Upper lobe of right lung (tissue), 1 donor: ENCODE results near the gene DUSP14. TPM values are rescaled to one million over a fixed set of nuclear protein-coding genes. Genes with fewer than 3 reads are reported as not detected.

ENCODE experiments used
- ATAC-seq: fragments of 200-7000 bp; cut with Tn5 transposase; one replicate; pipeline ENCODE4 v1.9.1; 2020; ENCODE audit warnings: mild to moderate bottlenecking, moderate library complexity
- DNase-seq: peaks from one replicate; pipeline ENCODE4 v3.0.0-alpha.2; 2020
- H3K27ac ChIP-seq: fragments of 200-600 bp; one replicate; pipeline ENCODE4 v1.8.0; 2022
- H3K27me3 ChIP-seq: fragments of 200-600 bp; one replicate; pipeline ENCODE4 v1.8.0; 2022; ENCODE audit warnings: mild to moderate bottlenecking
- H3K36me3 ChIP-seq: fragments of 200-600 bp; one replicate; pipeline ENCODE4 v1.8.0; 2022
- H3K4me1 ChIP-seq: fragments of 200-600 bp; one replicate; pipeline ENCODE4 v1.8.0; 2022
- H3K4me3 ChIP-seq: fragments of 200-600 bp; one replicate; pipeline ENCODE4 v1.8.0; 2022; ENCODE audit warnings: mild to moderate bottlenecking
- H3K9me3 ChIP-seq: fragments of 200-600 bp; one replicate; pipeline ENCODE4 v1.8.0; 2022
- CTCF ChIP-seq: fragments of 200-600 bp; IDR thresholded peaks from one replicate; pipeline ENCODE4 v1.8.0; 2022; ENCODE audit warnings: antibody characterized with exemption
- intact Hi-C: fragments of 100-400 bp; cut with DNase I; formaldehyde crosslinking; loops from one replicate; pipeline ENCODE4 v1.11.0; 2022
- total RNA-seq: library from RNA; stranded (reverse); fragmentation: NEBNext Ultra II Directional; extraction: Animal tissue kit (Norgen Biotek cat#: 25700); gene quantifications from one replicate; pipeline ENCODE4 v1.2.1, GENCODE V29; 2021
- donor health status: DM: no; HTN: yes; CAD: no; lungs with severe emphysema.

DUSP14 gene
- total RNA-seq, 1 donor from 2014 or later = 9.0 TPM

- no peak for TF ChIP-seq CTCF
- H3K4me1 ChIP-seq = peaks cover 5% of the 10 kb centered on the region
These were observed 9.3 kb upstream of the DUSP14 start for GRCh38 chr17:37480427-37480826.

DNA sequence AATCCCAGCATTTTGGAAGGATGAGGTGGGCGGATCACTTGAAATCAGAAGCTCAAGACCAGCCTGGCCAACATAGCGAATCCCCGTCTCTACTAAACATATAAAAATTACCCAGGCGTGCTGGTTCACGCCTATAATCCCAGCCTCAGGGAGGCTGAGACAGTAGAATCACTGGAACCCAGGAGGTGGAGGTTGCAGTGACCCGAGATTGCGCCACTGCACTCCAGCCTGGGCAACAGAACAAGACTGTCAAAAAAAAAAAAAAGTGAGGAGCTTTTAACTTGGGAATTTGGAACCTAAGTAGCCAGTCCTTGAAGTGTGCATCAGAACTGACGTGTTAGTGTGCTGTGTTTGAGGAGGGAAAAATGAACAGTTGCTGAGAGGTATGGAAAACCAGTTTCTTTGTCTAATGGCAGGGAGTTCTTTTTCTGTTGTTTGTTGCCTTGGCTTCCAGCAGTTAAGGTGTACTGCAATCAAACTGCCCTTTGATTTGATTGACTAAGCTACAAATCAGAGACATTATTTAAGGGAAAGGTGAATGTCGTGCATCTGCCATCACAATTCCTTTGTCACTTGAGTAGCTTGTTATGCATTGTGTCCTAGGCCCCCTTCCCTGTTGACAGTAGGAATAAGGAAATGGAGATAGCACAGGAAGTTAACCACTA lies 8.6 kb upstream of the DUSP14 start:
- ATAC-seq (peak; percentile 36), DNase-seq (no peak)
- H3K27ac ChIP-seq = no peak overlapping the region
- H3K4me1 ChIP-seq = peaks cover 5% of the 10 kb centered on the region
- H3K4me3 ChIP-seq = no peak overlapping the region
- H3K9me3 ChIP-seq = no peaks in the 10 kb centered on the region
- intact Hi-C loops = no loop called here
- peaks cover 31% of the 10 kb centered on the region for H3K36me3 ChIP-seq
- no peaks in the 10 kb centered on the region for H3K27me3 ChIP-seq
- no peak for TF ChIP-seq CTCF

More at GRCh38 chr17:37480427-37480826, 9.3 kb upstream of the DUSP14 start:
- no peak for DNase-seq
- no peak for ATAC-seq
- no peaks in the 10 kb centered on the region for H3K27me3 ChIP-seq
- H3K36me3 ChIP-seq = peaks cover 36% of the 10 kb centered on the region
- no peaks in the 10 kb centered on the region for H3K9me3 ChIP-seq
- no peak overlapping the region for H3K27ac ChIP-seq
- no peak overlapping the region for H3K4me3 ChIP-seq
- intact Hi-C loops = no loop called here

- ATAC-seq = no peak
- H3K27me3 ChIP-seq = no peaks in the 10 kb centered on the region
- peaks cover 5% of the 10 kb centered on the region for H3K4me1 ChIP-seq
- peaks cover 7% of the 10 kb centered on the region for H3K36me3 ChIP-seq
- DNase-seq = no peak
- no peak overlapping the region for H3K4me3 ChIP-seq
- no peaks in the 10 kb centered on the region for H3K9me3 ChIP-seq
- intact Hi-C loops = no loop called here
- H3K27ac ChIP-seq = no peak overlapping the region
- no peak for TF ChIP-seq CTCF
These were observed 6.2 kb upstream of the DUSP14 start for GRCh38 chr17:37483311-37484039.

DNA sequence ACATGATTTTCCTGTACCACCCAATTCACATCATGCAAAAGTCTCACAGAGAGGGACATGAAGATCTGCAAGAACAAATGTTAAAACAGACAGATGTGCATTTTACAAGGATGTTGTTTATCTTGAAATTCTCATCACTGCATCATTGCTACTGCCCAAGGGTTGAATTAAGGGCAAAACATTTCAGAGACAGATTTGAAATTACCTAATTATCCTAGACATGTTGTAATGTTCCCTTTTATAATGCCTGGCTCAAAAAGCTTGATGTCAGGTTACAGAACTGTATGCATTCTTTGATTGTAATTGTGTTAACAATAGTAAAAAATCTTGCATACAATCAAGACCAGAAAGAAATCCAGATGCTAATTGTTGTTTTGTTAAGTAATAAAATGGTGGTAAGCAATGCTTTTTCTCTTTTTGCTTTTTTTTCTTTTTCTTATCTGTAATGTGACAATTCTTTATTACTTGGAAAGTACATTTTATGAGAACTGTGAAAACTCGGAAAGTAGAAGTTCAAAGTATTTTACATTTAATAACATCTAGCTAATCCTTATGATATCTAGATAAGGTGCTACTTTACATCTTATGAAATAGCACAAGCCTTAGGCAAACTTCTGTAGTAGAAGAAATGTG lies 3.6 kb upstream of the DUSP14 start:
- H3K4me3 ChIP-seq = no peak overlapping the region
- intact Hi-C loops = no loop called here
- no peak overlapping the region for H3K27ac ChIP-seq
- H3K9me3 ChIP-seq = no peaks in the 10 kb centered on the region
- no peaks in the 10 kb centered on the region for H3K36me3 ChIP-seq
- no peak for DNase-seq
- ATAC-seq = no peak
- H3K27me3 ChIP-seq = no peaks in the 10 kb centered on the region
- H3K4me1 ChIP-seq = peaks cover 12% of the 10 kb centered on the region
- no peak for TF ChIP-seq CTCF

GRCh38 chr17:37488009-37488604 lies 1.6 kb upstream of the DUSP14 start:
- TF ChIP-seq CTCF = no peak
- ATAC-seq (peak; percentile 21), DNase-seq (no peak)
- intact Hi-C loops = no loop called here
- H3K27ac ChIP-seq = peak overlapping the region; percentile 90
- H3K9me3 ChIP-seq = no peaks in the 10 kb centered on the region
- no peaks in the 10 kb centered on the region for H3K27me3 ChIP-seq
- H3K4me1 ChIP-seq = peaks cover 18% of the 10 kb centered on the region
- peak overlapping the region; percentile 86 for H3K4me3 ChIP-seq
- no peaks in the 10 kb centered on the region for H3K36me3 ChIP-seq
